Measurements from ENCODE around the gene SCYL1. TPM values are rescaled to one million over a fixed set of nuclear protein-coding genes. Genes with fewer than 3 reads are reported as not detected.
"Not testable (repeated sequence)": the region's sequence is repeated elsewhere in the genome, so short reads cannot be mapped to it uniquely, and the experiment has no call there.

Gene SCYL1
- total RNA-seq, 1 donor from 2014 or later: 49.5 TPM

- TF ChIP-seq CTCF (IDR thresholded peaks at IDR 0.05; ENCODE audit: insufficient read depth, low read length, severe bottlenecking): no peak
- FAIRE-seq: no peak
- Histone ChIP-seq H3K27me3 (ENCODE audit: control insufficient read depth, insufficient read depth, low read length) (no peaks in the 10 kb centered on the region), H3K36me3 (ENCODE audit: control insufficient read depth, insufficient read depth, low read length) (no peaks in the 10 kb centered on the region), H3K4me3 (ENCODE audit: low read depth, low read length) (no peak overlapping the region)
- DNase-seq (ENCODE audit: low read depth): no peak
These were observed 37.1 kb downstream of the SCYL1 start for GRCh38 chr11:65562020-65562419.

GRCh38 chr11:65562788-65563187, 37.9 kb downstream of the SCYL1 start:
- Histone ChIP-seq H3K36me3 (ENCODE audit: control insufficient read depth, insufficient read depth, low read length) (no peaks in the 10 kb centered on the region), H3K4me3 (ENCODE audit: low read depth, low read length) (no peak overlapping the region), H3K27me3 (ENCODE audit: control insufficient read depth, insufficient read depth, low read length) (no peaks in the 10 kb centered on the region)
- no peak for TF ChIP-seq CTCF (IDR thresholded peaks at IDR 0.05; ENCODE audit: insufficient read depth, low read length, severe bottlenecking)
- no peak for FAIRE-seq
- DNase-seq (ENCODE audit: low read depth): no peak

- FAIRE-seq (no peak), DNase-seq (ENCODE audit: low read depth) (no peak)
- Histone ChIP-seq H3K27me3 (ENCODE audit: control insufficient read depth, insufficient read depth, low read length) (no peaks in the 10 kb centered on the region), H3K36me3 (ENCODE audit: control insufficient read depth, insufficient read depth, low read length) (no peaks in the 10 kb centered on the region), H3K4me3 (ENCODE audit: low read depth, low read length) (no peak overlapping the region)
- TF ChIP-seq CTCF (IDR thresholded peaks at IDR 0.05; ENCODE audit: insufficient read depth, low read length, severe bottlenecking): no peak
These were observed 38.7 kb downstream of the SCYL1 start for GRCh38 chr11:65563601-65564000.

- not testable (repeated sequence) for FAIRE-seq; H3K4me3 ChIP-seq (ENCODE audit: low read depth, low read length); H3K27me3 ChIP-seq (ENCODE audit: control insufficient read depth, insufficient read depth, low read length); DNase-seq (ENCODE audit: low read depth); H3K36me3 ChIP-seq (ENCODE audit: control insufficient read depth, insufficient read depth, low read length)
These were observed 40.1 kb downstream of the SCYL1 start for GRCh38 chr11:65564879-65565559.

- peaks cover 2% of the 10 kb centered on the region for H3K36me3 ChIP-seq (ENCODE audit: control insufficient read depth, insufficient read depth, low read length)
- no peaks in the 10 kb centered on the region for H3K27me3 ChIP-seq (ENCODE audit: control insufficient read depth, insufficient read depth, low read length)
- TF ChIP-seq CTCF (IDR thresholded peaks at IDR 0.05; ENCODE audit: insufficient read depth, low read length, severe bottlenecking): no peak
- no peak for FAIRE-seq
- H3K4me3 ChIP-seq (ENCODE audit: low read depth, low read length): no peak overlapping the region
- peak; percentile 37 for DNase-seq (ENCODE audit: low read depth)
These were observed 41.0 kb downstream of the SCYL1 start for GRCh38 chr11:65565624-65566453.

GRCh38 chr11:65569164-65569972, 44.5 kb downstream of the SCYL1 start:
- Histone ChIP-seq H3K36me3 (ENCODE audit: control insufficient read depth, insufficient read depth, low read length) (peaks cover 3% of the 10 kb centered on the region), H3K4me3 (ENCODE audit: low read depth, low read length) (peak overlapping the region; percentile 93), H3K27me3 (ENCODE audit: control insufficient read depth, insufficient read depth, low read length) (no peaks in the 10 kb centered on the region)
- DNase-seq (ENCODE audit: low read depth): no peak
- FAIRE-seq: no peak
- TF ChIP-seq CTCF (IDR thresholded peaks at IDR 0.05; ENCODE audit: insufficient read depth, low read length, severe bottlenecking): no peak
